GM18868 (cell line): ENCODE data around the gene EPS8.

Experiments
- ATAC-seq: cut with Tn5 transposase; IDR thresholded peaks from one replicate; pipeline ENCODE4 v1.9.1; 2021; ENCODE audit warnings: mild to moderate bottlenecking, moderate library complexity; ENCODE audit not compliant: unreplicated experiment

Gene EPS8

DNA sequence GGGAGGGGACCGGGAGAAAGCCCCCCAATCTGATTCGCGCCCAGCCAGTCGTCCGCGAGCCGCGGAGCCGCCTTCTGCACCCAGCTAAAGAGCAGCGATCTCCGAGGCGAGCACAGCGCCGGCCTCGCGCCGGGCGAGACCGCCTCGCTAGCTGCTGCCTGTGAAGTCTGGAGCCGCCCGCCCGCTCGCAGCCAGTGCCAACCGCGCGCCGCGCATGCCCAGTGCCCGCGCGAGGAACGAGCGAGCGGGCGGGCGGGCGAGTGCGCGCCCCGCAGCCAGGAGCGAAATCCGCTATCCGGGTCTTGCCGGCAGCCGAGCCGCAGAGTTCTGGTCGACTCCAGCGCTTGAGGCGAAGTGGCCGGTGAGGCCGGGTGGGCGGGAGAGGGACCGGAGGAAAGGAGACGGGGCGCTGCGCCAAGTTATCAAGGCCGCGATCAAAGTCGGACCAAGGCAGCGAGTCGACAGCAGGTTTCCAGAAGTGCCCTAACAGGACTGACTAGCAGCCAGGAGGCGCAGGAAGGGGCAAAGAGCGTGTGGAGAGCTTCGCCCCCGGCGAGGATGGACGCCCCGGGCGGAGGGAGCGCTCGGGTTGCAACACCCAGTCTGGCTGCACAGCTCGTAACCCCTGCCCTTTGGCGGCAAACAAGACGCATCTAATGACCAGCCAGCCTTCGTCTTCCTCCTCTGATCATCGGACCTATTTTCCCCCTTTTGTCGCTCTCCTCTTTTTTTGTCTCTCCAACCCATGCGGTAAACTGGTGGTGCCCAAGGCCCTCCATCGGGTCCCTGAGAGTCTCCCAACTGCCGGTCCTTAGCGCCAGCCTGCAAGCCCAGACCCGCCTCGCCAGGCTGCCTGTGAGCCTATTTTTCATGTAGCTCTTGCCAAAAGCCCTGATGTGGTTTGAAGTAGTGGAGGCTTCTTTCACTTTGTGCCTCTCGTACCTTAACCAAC, at the start of gene EPS8:
Gene EPS8, minus strand, starts transcription at position 169 of the 952 bp plus-strand sequence. CDS start 106,437 bp downstream, outside the sequence.
- peak; percentile 91 for ATAC-seq

- no peak for ATAC-seq
Observed at GRCh38 chr12:15837141-15837790, 48.1 kb upstream of the EPS8 start.

- ATAC-seq: no peak
Observed at GRCh38 chr12:15834575-15834974, 45.4 kb upstream of the EPS8 start.

- ATAC-seq: no peak
Observed at GRCh38 chr12:15831315-15831978, 42.3 kb upstream of the EPS8 start.

- ATAC-seq: no peak
Observed at GRCh38 chr12:15830538-15830937, 41.4 kb upstream of the EPS8 start.

DNA sequence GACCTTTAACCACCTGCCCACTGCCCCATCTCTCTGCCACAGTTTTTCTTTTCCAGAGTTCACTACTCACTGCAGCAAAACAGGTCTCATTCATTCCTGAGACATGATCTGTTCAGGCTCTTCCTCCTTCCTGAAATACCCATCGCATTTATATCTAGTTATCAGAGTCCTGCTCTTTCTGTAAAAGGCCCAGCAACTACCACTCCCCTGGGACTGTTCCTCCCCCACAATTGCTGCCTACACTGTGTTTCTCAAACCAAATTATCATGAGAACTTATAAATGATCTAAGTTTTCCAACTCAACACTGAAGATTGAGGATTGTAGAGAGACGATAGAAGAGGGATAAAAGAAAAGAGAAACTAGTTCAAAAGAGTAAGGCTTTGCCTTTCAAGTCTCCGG, 40.8 kb upstream of the EPS8 start:
- no peak for ATAC-seq

DNA sequence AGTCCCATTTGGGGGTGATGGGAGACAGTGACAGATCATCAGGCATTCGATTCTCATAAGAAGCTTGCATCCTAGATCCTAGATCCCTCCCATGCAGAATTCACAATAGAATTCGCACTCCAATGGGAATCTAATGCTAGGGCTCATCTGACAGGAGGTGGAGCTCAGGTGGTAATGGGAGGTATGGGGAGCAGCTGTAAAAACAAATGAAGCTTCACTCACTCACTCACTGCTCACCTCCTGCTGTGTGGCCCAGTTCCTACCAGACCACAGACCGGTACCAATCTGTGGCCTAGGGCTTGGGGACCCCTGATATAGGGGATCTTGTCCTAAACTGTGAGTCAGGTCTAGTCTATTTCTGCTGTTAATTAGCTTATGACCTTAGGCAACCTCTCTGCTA, 40.1 kb upstream of the EPS8 start:
- no peak for ATAC-seq

- ATAC-seq: no peak
Observed at GRCh38 chr12:15827136-15827535, 37.9 kb upstream of the EPS8 start.

DNA sequence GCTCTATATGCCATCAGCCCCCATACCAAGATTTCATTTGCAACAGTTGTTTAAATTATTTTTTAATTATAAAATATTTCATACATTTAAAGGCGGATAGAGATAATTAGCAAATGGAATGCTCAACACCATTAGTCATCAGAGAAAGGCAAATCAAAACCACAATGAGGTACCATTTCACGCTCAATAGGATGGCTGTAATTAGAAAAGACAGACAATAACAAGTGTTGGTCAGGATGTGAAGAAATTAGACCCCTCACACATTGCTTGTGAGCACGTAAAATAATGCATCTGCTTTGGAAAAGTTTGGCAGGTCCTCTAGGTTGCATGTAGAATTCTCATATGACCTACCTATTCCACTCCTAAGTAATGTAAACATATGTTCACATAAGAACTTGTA, 35.3 kb upstream of the EPS8 start:
- ATAC-seq: no peak

GRCh38 chr12:15823360-15824128, 34.4 kb upstream of the EPS8 start:
- no peak for ATAC-seq

GRCh38 chr12:15819644-15820437, 30.7 kb upstream of the EPS8 start:
- ATAC-seq: no peak

DNA sequence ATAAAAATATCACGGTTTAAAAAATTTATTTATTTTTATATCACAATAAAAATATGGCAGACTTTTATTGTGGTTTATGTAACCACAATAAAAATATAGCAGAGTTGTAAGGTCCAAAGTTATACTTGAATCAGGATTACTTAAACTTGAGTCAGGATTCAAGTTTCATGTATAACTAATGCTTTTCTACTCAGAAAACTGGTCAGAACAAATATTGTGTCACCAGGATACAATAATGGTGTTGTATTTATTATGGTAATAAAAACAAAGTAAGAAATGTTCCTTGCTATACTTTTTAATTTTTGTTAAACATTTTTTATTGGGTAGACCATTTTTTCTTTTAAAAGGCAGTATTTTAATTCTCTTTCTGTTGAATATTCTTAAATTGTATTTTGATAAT, 29.2 kb upstream of the EPS8 start:
- ATAC-seq: no peak

DNA sequence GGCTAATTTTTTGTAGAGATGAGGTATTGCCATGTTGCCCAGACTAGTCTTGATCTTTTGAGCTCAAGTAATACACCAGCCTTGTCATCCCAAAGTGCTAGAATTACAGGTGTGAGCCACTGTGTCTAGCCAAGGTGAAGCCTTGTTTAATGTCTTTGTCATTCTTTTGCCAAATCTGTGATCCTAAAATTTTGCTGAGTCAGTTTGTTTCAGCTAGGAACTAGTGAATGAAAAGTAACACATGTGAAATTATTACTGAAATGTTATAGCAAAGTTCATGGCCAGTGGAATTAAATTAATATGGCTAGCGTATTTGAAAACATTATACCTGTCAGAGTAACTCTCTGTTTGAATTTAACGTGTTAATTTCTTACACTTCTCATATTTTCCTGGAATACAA, 26.5 kb upstream of the EPS8 start:
- no peak for ATAC-seq

- no peak for ATAC-seq
Observed at GRCh38 chr12:15811214-15812127, 22.3 kb upstream of the EPS8 start.

- ATAC-seq: no peak
Observed at GRCh38 chr12:15808652-15809051, 19.5 kb upstream of the EPS8 start.

DNA sequence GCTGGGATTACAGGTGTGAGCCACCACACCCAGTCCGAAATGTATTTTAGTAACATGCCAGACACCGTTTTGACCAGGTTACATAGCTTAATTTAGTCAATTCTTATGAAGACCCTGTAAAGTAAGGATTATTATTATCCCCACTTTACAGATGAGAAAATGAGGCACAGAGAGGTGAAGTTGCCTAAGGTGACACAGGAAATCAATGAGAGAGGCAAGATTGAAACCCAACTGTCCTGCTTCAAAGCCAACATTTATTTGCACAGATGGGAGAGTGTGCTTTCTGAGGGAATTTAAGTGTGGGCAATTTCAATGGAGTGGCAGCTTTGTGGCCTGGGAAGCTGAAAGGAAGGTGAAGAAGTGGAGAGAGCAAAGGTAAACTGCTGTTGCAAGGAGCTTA, 19.1 kb upstream of the EPS8 start:
- ATAC-seq: no peak

DNA sequence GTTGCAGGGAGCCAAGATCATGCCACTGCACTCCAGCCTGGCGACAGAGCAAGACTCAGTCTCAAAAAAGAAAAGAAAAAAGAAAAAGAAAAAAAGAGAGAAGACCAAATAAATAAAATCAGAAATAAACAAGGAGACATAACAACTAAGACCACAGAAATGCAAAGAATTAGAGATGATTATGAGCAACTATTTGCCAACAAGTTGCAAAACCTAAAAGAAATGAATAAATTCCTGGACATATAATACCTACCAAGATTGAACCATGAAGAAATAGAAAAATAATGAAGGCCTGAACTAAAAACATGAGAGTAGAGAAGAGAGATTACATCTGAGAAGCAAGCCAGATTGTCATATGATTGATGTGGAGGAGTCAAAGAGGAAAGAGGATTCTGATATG, 17.6 kb upstream of the EPS8 start:
- no peak for ATAC-seq

GRCh38 chr12:15801770-15802744, 12.9 kb upstream of the EPS8 start:
- no peak for ATAC-seq
